Adipocyte (in vitro differentiated cells): ENCODE data around the gene BANP.
"Not testable (repeated sequence)": the region's sequence is repeated elsewhere in the genome, so short reads cannot be mapped to it uniquely, and the experiment has no call there.

ENCODE experiments used
- DNase-seq: peaks from one replicate; pipeline ENCODE4 v3.0.0-alpha.2; 2015; ENCODE audit warnings: low read depth
- H3K27me3 ChIP-seq: replicated peaks from 2 replicates; pipeline ENCODE4 v1.7.0; 2013; ENCODE audit warnings: mild to moderate bottlenecking, low read length, moderate library complexity; ENCODE audit not compliant: control insufficient read depth, insufficient read depth
- H3K36me3 ChIP-seq: 2 replicates; pipeline ENCODE4 v1.7.0; 2013; ENCODE audit warnings: low read length, mild to moderate bottlenecking, moderate library complexity; ENCODE audit not compliant: control insufficient read depth, insufficient read depth, severe bottlenecking
- H3K4me1 ChIP-seq: 2 replicates; pipeline ENCODE4 v1.7.0; 2013; ENCODE audit warnings: mild to moderate bottlenecking, low read length, moderate library complexity; ENCODE audit not compliant: control insufficient read depth, insufficient read depth
- H3K4me3 ChIP-seq: 2 replicates; pipeline ENCODE4 v1.7.0; 2013; ENCODE audit warnings: mild to moderate bottlenecking, low read length, moderate library complexity
- H3K9ac ChIP-seq: 2 replicates; pipeline ENCODE4 v1.7.0; 2013; ENCODE audit warnings: mild to moderate bottlenecking, low read length, moderate library complexity
- H3K9me3 ChIP-seq: 2 replicates; pipeline ENCODE4 v1.7.0; 2013; ENCODE audit warnings: mild to moderate bottlenecking, low read length, moderate library complexity; ENCODE audit not compliant: control insufficient read depth

The BANP gene

GRCh38 chr16:87974178-87974577 lies 22.9 kb downstream of the BANP start:
- H3K9ac ChIP-seq, result no peak overlapping the region
- H3K36me3 ChIP-seq, result peaks cover 6% of the 10 kb centered on the region
- H3K27me3 ChIP-seq, result no peaks in the 10 kb centered on the region

GRCh38 chr16:87976665-87977064 lies 25.4 kb downstream of the BANP start:
- Histone ChIP-seq H3K36me3 (peaks cover 10% of the 10 kb centered on the region), H3K4me3 (no peak overlapping the region)
- DNase-seq, result peak; percentile 49

More at GRCh38 chr16:87974178-87974577, 22.9 kb downstream of the BANP start:
- H3K9me3 ChIP-seq, result peaks cover 22% of the 10 kb centered on the region
- H3K4me1 ChIP-seq, result peaks cover 8% of the 10 kb centered on the region
- H3K4me3 ChIP-seq, result no peak overlapping the region
- DNase-seq, result no peak

GRCh38 chr16:87978127-87978526 lies 26.9 kb downstream of the BANP start:
- H3K4me3 ChIP-seq, result no peak overlapping the region
- no peak for DNase-seq
- H3K9ac ChIP-seq, result no peak overlapping the region
- peaks cover 11% of the 10 kb centered on the region for H3K4me1 ChIP-seq
- H3K27me3 ChIP-seq, result no peaks in the 10 kb centered on the region
- H3K9me3 ChIP-seq, result peaks cover under 1% of the 10 kb centered on the region
- H3K36me3 ChIP-seq, result peaks cover 20% of the 10 kb centered on the region

More at GRCh38 chr16:87976665-87977064, 25.4 kb downstream of the BANP start:
- Histone ChIP-seq H3K27me3 (no peaks in the 10 kb centered on the region), H3K9me3 (peaks cover 15% of the 10 kb centered on the region), H3K9ac (no peak overlapping the region), H3K4me1 (peaks cover 8% of the 10 kb centered on the region)

- DNase-seq, result no peak
- peaks cover 20% of the 10 kb centered on the region for H3K36me3 ChIP-seq
- H3K27me3 ChIP-seq, result no peaks in the 10 kb centered on the region
- no peaks in the 10 kb centered on the region for H3K9me3 ChIP-seq
- H3K9ac ChIP-seq, result no peak overlapping the region
- peaks cover 18% of the 10 kb centered on the region for H3K4me1 ChIP-seq
- H3K4me3 ChIP-seq, result no peak overlapping the region
These were observed 28.1 kb downstream of the BANP start for GRCh38 chr16:87979352-87979751.

- not testable (repeated sequence) for H3K4me3 ChIP-seq, H3K9me3 ChIP-seq, DNase-seq, H3K27me3 ChIP-seq, H3K9ac ChIP-seq
- Histone ChIP-seq H3K4me1 (peaks cover 18% of the 10 kb centered on the region), H3K36me3 (peaks cover 20% of the 10 kb centered on the region)
These were observed 28.8 kb downstream of the BANP start for GRCh38 chr16:87979911-87980630.

GRCh38 chr16:87981376-87981775 lies 30.1 kb downstream of the BANP start:
- H3K27me3 ChIP-seq, H3K9ac ChIP-seq, H3K4me3 ChIP-seq, H3K9me3 ChIP-seq, DNase-seq: not testable (repeated sequence)
- peaks cover 21% of the 10 kb centered on the region for H3K4me1 ChIP-seq
- H3K36me3 ChIP-seq, result peaks cover 20% of the 10 kb centered on the region

- H3K9me3 ChIP-seq, result no peaks in the 10 kb centered on the region
- no peak overlapping the region for H3K4me3 ChIP-seq
- no peaks in the 10 kb centered on the region for H3K27me3 ChIP-seq
- no peak overlapping the region for H3K9ac ChIP-seq
- H3K4me1 ChIP-seq, result peaks cover 18% of the 10 kb centered on the region
- peaks cover 20% of the 10 kb centered on the region for H3K36me3 ChIP-seq
- DNase-seq, result no peak
These were observed 31.4 kb downstream of the BANP start for GRCh38 chr16:87982581-87983041.

GRCh38 chr16:87983072-87983736 lies 32.0 kb downstream of the BANP start:
- H3K4me3 ChIP-seq, H3K9ac ChIP-seq, H3K9me3 ChIP-seq, H3K27me3 ChIP-seq: not testable (repeated sequence)
- H3K4me1 ChIP-seq, result peaks cover 18% of the 10 kb centered on the region
- peaks cover 20% of the 10 kb centered on the region for H3K36me3 ChIP-seq
- peak; percentile 31 for DNase-seq

GRCh38 chr16:87983737-87984097 lies 32.5 kb downstream of the BANP start:
- H3K9me3 ChIP-seq, H3K27me3 ChIP-seq, H3K4me3 ChIP-seq, H3K9ac ChIP-seq: not testable (repeated sequence)
- Histone ChIP-seq H3K36me3 (peaks cover 18% of the 10 kb centered on the region), H3K4me1 (peaks cover 18% of the 10 kb centered on the region)
- peak; percentile 25 for DNase-seq

GRCh38 chr16:87984180-87984579 lies 32.9 kb downstream of the BANP start:
- not testable (repeated sequence) for DNase-seq, H3K4me3 ChIP-seq, H3K27me3 ChIP-seq, H3K9ac ChIP-seq, H3K9me3 ChIP-seq
- Histone ChIP-seq H3K36me3 (peaks cover 18% of the 10 kb centered on the region), H3K4me1 (peaks cover 18% of the 10 kb centered on the region)

GRCh38 chr16:87984632-87985267 lies 33.5 kb downstream of the BANP start:
- Histone ChIP-seq H3K9ac (no peak overlapping the region), H3K36me3 (peaks cover 18% of the 10 kb centered on the region), H3K9me3 (no peaks in the 10 kb centered on the region), H3K4me3 (no peak overlapping the region), H3K4me1 (peaks cover 18% of the 10 kb centered on the region), H3K27me3 (no peaks in the 10 kb centered on the region)
- no peak for DNase-seq
